Right lung (tissue), 5 donors: Measurements from ENCODE around the gene WASL. TPM values are rescaled to one million over a fixed set of nuclear protein-coding genes. Genes with fewer than 3 reads are reported as not detected.

Source experiments
- DNase-seq, 2 donors: peaks; one replicate each; pipeline ENCODE4 v3.0.0-alpha.2; 2013
- polyA plus RNA-seq, 5 donors: library from polyadenylated mRNA; unstranded; fragments of 120-200 nt; gene quantifications; one replicate each; pipeline versions ENCODE4 v1.2.1 to v1.2.3, GENCODE V29; 2013; ENCODE audit warnings: inconsistent platforms in 1 of 5, low replicate concordance in 1 of 5; ENCODE audit not compliant: insufficient read length in 5 of 5, insufficient read depth in 1 of 5

The WASL gene
- polyA plus RNA-seq, 5 donors, result 42.0 to 57.1 (median 53.1) TPM

GRCh38 chr7:123695944-123696677 lies 52.7 kb downstream of the WASL start:
- DNase-seq, result no peak

GRCh38 chr7:123692471-123692877 lies 56.3 kb downstream of the WASL start:
- DNase-seq, result no peak

GRCh38 chr7:123690550-123690949 lies 58.3 kb downstream of the WASL start:
- no peak for DNase-seq

GRCh38 chr7:123689250-123689649 lies 59.6 kb downstream of the WASL start:
- DNase-seq, result no peak

- no peak for DNase-seq
Observed at GRCh38 chr7:123687727-123688126, 61.1 kb downstream of the WASL start.

- DNase-seq, result no peak
Observed at GRCh38 chr7:123687161-123687560, 61.6 kb downstream of the WASL start.

GRCh38 chr7:123682690-123683089 lies 66.1 kb downstream of the WASL start:
- peak; percentile 18 to 43 for DNase-seq

- DNase-seq, result no peak
Observed at GRCh38 chr7:123681561-123681960, 67.2 kb downstream of the WASL start.

GRCh38 chr7:123680580-123680979 lies 68.2 kb downstream of the WASL start:
- DNase-seq, result no peak

GRCh38 chr7:123679614-123680013 lies 69.2 kb downstream of the WASL start:
- no peak for DNase-seq

- DNase-seq, result no peak
Observed at GRCh38 chr7:123677061-123677715, 71.6 kb downstream of the WASL start.

GRCh38 chr7:123675181-123675473 lies 73.7 kb downstream of the WASL start:
- peak in 1 of 2 donors; percentile 12 for DNase-seq

GRCh38 chr7:123674399-123675180 lies 74.2 kb downstream of the WASL start:
- DNase-seq, result no peak

- no peak for DNase-seq
Observed at GRCh38 chr7:123673752-123674398, 74.9 kb downstream of the WASL start.

GRCh38 chr7:123673137-123673732 lies 75.6 kb downstream of the WASL start:
- DNase-seq, result no peak

GRCh38 chr7:123669485-123669884 lies 79.3 kb downstream of the WASL start:
- no peak for DNase-seq

GRCh38 chr7:123666492-123666891 lies 82.3 kb downstream of the WASL start:
- no peak for DNase-seq

GRCh38 chr7:123665896-123666295 lies 82.9 kb downstream of the WASL start:
- no peak for DNase-seq

GRCh38 chr7:123665157-123665556 lies 83.6 kb downstream of the WASL start:
- DNase-seq, result no peak

- no peak for DNase-seq
Observed at GRCh38 chr7:123663200-123663599, 85.6 kb downstream of the WASL start.

GRCh38 chr7:123662755-123663154 lies 86.0 kb downstream of the WASL start:
- DNase-seq, result no peak

GRCh38 chr7:123662293-123662692 lies 86.5 kb downstream of the WASL start:
- no peak for DNase-seq
